ENCODE results near the gene NR1H4. TPM values are rescaled to one million over a fixed set of nuclear protein-coding genes. Genes with fewer than 3 reads are reported as not detected.

NR1H4 gene
- total and polyA plus RNA-seq, 9 of the 15 experiments (the other 6 are each of a cell fraction or from before 2014, with no cell fraction given) = 0.03 TPM; not detected in 8

DNA sequence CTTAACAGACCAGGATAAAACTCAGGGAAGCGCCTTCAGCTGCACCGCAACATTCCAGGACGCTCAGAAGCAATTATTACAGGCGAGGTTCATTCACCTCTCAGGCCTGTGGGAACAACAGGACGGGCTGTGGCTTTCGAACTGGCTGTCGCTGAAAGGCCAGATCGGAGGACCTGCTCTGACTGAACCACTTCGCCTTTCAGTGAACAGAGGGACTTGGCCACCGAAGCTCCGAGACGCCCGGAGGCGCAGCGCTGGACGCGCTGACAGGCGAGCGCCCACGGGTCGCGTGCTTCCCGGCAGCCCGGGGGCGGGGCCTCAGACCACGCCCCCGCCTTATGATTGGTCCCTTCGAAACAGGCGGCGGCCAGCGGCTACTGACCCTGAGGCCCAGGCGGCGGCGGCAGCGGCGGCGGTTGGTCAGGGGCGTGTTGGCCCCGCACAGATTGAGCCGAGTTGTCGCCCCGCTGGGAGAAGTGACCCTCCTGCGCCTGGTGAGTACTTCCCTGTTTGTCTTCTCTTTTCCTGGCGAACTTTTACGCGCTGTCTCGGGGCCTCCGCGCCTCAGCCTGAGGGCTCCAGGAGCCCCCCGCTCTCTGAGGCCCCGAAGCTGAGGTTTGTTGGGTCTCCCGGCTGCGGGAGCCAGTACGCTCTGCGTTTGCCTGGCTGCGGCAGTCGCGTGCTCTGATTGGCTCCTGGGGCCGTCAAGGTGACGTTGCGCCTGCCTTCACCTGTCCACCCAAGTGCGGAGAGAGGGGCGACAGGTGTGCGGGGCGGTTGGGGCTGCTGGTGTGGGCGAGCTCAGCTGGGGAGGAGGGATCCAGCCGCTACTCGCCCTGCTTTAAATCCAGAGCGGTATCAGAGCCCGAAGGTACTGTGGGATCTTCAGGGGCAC lies 99.9 kb downstream of the NR1H4 start, which contains the start of gene GAS2L3 (continued):
- TF ChIP-seq ETV5 (CRISPR knock-in tag; IDR thresholded peaks at IDR 0.05; ENCODE audit: low read depth) = peak; percentile 32; the same call in 1 of the 2 replicates
- TF ChIP-seq SIRT6 (IDR thresholded peaks at IDR 0.05; ENCODE audit: low read depth, low read length) = no peak
- no peak for TF ChIP-seq POLR2AphosphoS5 (IDR thresholded peaks at IDR 0.05; ENCODE audit: control insufficient read depth, insufficient read depth, low read depth, low read length)
- no peak for TF ChIP-seq SMARCE1 (IDR thresholded peaks at IDR 0.05)
- no peak for TF ChIP-seq ZNF23 (CRISPR knock-in tag; IDR thresholded peaks at IDR 0.05)
- TF ChIP-seq, protein P1, sequence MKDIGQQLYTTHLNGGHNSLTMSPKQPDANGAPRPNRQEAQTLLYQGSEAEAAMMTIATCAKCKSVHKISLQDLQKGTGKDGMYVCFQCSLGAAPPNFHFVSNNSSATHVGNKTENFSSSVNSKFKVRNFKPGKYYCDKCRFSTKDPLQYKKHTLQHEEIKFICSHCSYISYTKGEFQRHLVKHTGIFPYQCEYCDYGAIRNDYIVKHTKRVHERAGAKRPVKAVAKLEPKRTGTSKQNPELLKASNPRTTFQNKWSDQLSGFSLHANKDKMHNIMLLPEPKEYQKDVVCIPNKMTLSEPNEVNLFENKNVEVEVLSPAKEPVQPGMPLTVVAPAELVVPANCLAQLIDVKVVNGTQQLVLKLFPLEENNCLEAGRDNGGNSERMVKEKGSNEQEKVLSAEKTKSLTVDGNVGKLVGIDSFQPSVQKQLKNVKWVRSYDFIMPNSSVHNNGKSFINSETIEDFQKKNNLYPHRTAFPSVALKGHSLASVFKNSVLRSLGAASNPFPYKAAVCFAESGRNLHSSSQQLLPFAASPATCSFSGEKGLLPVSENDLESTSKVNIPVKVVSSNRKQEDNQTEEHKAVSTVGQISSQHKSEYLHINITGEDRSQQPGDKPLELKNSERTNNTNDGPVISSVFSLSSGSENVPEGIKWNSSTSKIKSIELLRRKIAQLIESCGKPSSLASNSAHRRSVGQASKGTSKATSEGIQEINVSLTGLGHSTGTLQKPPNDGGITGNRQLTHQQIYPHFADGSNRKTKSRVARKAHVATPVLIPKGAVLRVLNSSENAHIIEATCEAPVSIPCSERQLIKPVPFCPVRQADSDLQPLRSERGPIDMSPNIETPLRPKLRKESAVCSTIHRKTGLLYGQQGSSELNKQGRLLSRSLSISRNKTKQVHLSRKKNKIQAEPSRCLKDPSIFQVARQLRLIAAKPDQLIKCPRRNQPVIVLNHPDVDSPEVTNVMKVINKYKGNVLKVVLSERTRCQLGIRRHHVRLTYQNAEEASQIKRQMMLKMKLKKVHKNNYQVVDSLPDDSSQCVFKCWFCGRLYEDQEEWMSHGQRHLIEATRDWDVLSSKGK (CRISPR knock-in tag; IDR thresholded peaks at IDR 0.05) = no peak
- no peak for TF ChIP-seq PHB2 (IDR thresholded peaks at IDR 0.05; ENCODE audit: low read depth)
- TF ChIP-seq, protein P2, sequence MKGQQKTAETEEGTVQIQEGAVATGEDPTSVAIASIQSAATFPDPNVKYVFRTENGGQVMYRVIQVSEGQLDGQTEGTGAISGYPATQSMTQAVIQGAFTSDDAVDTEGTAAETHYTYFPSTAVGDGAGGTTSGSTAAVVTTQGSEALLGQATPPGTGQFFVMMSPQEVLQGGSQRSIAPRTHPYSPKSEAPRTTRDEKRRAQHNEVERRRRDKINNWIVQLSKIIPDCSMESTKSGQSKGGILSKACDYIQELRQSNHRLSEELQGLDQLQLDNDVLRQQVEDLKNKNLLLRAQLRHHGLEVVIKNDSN (CRISPR knock-in tag; IDR thresholded peaks at IDR 0.05) = peak; percentile 30; the same call in 1 of the 2 replicates
- no peak for TF ChIP-seq ZNF431 (CRISPR knock-in tag; IDR thresholded peaks at IDR 0.05)
- TF ChIP-seq, protein P3, sequence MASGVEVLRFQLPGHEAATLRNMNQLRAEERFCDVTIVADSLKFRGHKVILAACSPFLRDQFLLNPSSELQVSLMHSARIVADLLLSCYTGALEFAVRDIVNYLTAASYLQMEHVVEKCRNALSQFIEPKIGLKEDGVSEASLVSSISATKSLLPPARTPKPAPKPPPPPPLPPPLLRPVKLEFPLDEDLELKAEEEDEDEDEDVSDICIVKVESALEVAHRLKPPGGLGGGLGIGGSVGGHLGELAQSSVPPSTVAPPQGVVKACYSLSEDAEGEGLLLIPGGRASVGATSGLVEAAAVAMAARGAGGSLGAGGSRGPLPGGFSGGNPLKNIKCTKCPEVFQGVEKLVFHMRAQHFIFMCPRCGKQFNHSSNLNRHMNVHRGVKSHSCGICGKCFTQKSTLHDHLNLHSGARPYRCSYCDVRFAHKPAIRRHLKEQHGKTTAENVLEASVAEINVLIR (CRISPR knock-in tag; IDR thresholded peaks at IDR 0.05) = no peak
- peak; percentile 91 for TF ChIP-seq MYBL2 (IDR thresholded peaks at IDR 0.05; ENCODE audit: low read depth)
- TF ChIP-seq MYBL2 (CRISPR knock-in tag; IDR thresholded peaks at IDR 0.05; ENCODE audit: borderline replicate concordance) = peak; percentile 77; the same call in 1 of the 2 replicates
- TF ChIP-seq IRF2 (CRISPR knock-in tag; IDR thresholded peaks at IDR 0.05) = no peak
- TF ChIP-seq ETS2 (tag; IDR thresholded peaks at IDR 0.05; ENCODE audit: borderline replicate concordance, poor library complexity, severe bottlenecking) = no peak
- no peak for TF ChIP-seq CCAR2 (IDR thresholded peaks at IDR 0.05; ENCODE audit: low read depth, low read length)
- TF ChIP-seq PHTF2 (CRISPR knock-in tag; IDR thresholded peaks at IDR 0.05) = no peak
- TF ChIP-seq POLR2G (IDR thresholded peaks at IDR 0.05; ENCODE audit: low read depth, low read length) = peak; percentile 84
- TF ChIP-seq SMARCA4 (IDR thresholded peaks at IDR 0.05) = no peak
- TF ChIP-seq, protein P4, sequence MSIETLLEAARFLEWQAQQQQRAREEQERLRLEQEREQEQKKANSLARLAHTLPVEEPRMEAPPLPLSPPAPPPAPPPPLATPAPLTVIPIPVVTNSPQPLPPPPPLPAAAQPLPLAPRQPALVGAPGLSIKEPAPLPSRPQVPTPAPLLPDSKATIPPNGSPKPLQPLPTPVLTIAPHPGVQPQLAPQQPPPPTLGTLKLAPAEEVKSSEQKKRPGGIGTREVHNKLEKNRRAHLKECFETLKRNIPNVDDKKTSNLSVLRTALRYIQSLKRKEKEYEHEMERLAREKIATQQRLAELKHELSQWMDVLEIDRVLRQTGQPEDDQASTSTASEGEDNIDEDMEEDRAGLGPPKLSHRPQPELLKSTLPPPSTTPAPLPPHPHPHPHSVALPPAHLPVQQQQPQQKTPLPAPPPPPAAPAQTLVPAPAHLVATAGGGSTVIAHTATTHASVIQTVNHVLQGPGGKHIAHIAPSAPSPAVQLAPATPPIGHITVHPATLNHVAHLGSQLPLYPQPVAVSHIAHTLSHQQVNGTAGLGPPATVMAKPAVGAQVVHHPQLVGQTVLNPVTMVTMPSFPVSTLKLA (conservative IDR thresholded peaks at IDR 0.05) = peak; percentile 30 to 67; a peak in 2 of 4 replicates
- TF ChIP-seq ZNF444 (CRISPR knock-in tag; IDR thresholded peaks at IDR 0.05) = no peak
- no peak for TF ChIP-seq ZNF696 (CRISPR knock-in tag; conservative IDR thresholded peaks at IDR 0.05)
- no peak for TF ChIP-seq ZBTB17 (CRISPR knock-in tag; IDR thresholded peaks at IDR 0.05)

Measured in K562 (cell line).